GM19043 (cell line): ENCODE results near the gene NXPE4.
"Not testable (repeated sequence)": the region's sequence is repeated elsewhere in the genome, so short reads cannot be mapped to it uniquely, and the experiment has no call there.

Experiments
- ATAC-seq: cut with Tn5 transposase; IDR thresholded peaks from one replicate; pipeline ENCODE4 v1.9.1; 2021; ENCODE audit warnings: low read depth; ENCODE audit not compliant: unreplicated experiment

NXPE4 gene

GRCh38 chr11:114610984-114611944 lies 15.7 kb upstream of the NXPE4 start:
- ATAC-seq = no peak

- no peak for ATAC-seq
Observed at GRCh38 chr11:114610550-114610949, 15.0 kb upstream of the NXPE4 start.

GRCh38 chr11:114609429-114609828 lies 13.8 kb upstream of the NXPE4 start:
- ATAC-seq = no peak

- ATAC-seq = not testable (repeated sequence)
Observed at GRCh38 chr11:114608605-114609004, 13.0 kb upstream of the NXPE4 start.

- ATAC-seq = no peak
Observed at GRCh38 chr11:114607753-114608459, 12.3 kb upstream of the NXPE4 start.

GRCh38 chr11:114606802-114607075 lies 11.2 kb upstream of the NXPE4 start:
- ATAC-seq = not testable (repeated sequence)

GRCh38 chr11:114606003-114606801 lies 10.6 kb upstream of the NXPE4 start:
- ATAC-seq = no peak

GRCh38 chr11:114605370-114605769 lies 9.8 kb upstream of the NXPE4 start:
- no peak for ATAC-seq

GRCh38 chr11:114604886-114605285 lies 9.3 kb upstream of the NXPE4 start:
- no peak for ATAC-seq

- ATAC-seq = no peak
Observed at GRCh38 chr11:114604179-114604813, 8.7 kb upstream of the NXPE4 start.

GRCh38 chr11:114603151-114603550 lies 7.6 kb upstream of the NXPE4 start:
- ATAC-seq = not testable (repeated sequence)

GRCh38 chr11:114598461-114598860 lies 2.9 kb upstream of the NXPE4 start:
- no peak for ATAC-seq

GRCh38 chr11:114596175-114596919 lies 761 bp upstream of the NXPE4 start:
- ATAC-seq = no peak

- ATAC-seq = no peak
Observed at GRCh38 chr11:114594703-114595102, 883 bp downstream of the NXPE4 start.

- no peak for ATAC-seq
Observed at GRCh38 chr11:114587398-114587953, 8.1 kb downstream of the NXPE4 start.

- ATAC-seq = no peak
Observed at GRCh38 chr11:114586797-114587196, 8.8 kb downstream of the NXPE4 start.

GRCh38 chr11:114571712-114572111 lies 23.9 kb downstream of the NXPE4 start:
- no peak for ATAC-seq

GRCh38 chr11:114569801-114570200 lies 25.8 kb downstream of the NXPE4 start:
- no peak for ATAC-seq

GRCh38 chr11:114566276-114566675 lies 29.3 kb downstream of the NXPE4 start:
- no peak for ATAC-seq

GRCh38 chr11:114564831-114565230 lies 30.8 kb downstream of the NXPE4 start:
- no peak for ATAC-seq
